Vagina (tissue), 2 donors: ENCODE data around the gene RUFY1. TPM values are rescaled to one million over a fixed set of nuclear protein-coding genes. Genes with fewer than 3 reads are reported as not detected.
"Not testable (repeated sequence)": the region's sequence is repeated elsewhere in the genome, so short reads cannot be mapped to it uniquely, and the experiment has no call there.

Experiments
- DNase-seq, 2 donors: peaks; one replicate each; pipeline ENCODE4 v3.0.0-alpha.2; 2017; ENCODE audit errors: extremely low spot score in 2 of 2
- H3K27ac ChIP-seq: fragments of 200-600 bp; sonication (generic); one replicate; pipeline ENCODE4 v1.5.1; 2019
- H3K27me3 ChIP-seq: fragments of 200-600 bp; sonication (generic); one replicate; pipeline ENCODE4 v1.5.1; 2019
- H3K36me3 ChIP-seq, 2 donors: fragments of 200-600 bp; sonication (generic); one replicate each; pipeline ENCODE4 v1.5.1; 2017 to 2019
- H3K4me1 ChIP-seq: fragments of 200-600 bp; sonication (generic); one replicate; pipeline ENCODE4 v1.5.1; 2019
- H3K4me3 ChIP-seq, 2 donors: fragments of 200-600 bp; sonication (generic); 1 replicate in 1 of 2; 2 replicates in 1 of 2; pipeline ENCODE4 v1.5.1; 2016 to 2019
- H3K9me3 ChIP-seq: fragments of 200-600 bp; sonication (generic); one replicate; pipeline ENCODE4 v1.5.1; 2019
- POLR2A ChIP-seq, 2 donors: fragments of 450-650 bp; IDR thresholded peaks; one replicate each; pipeline ENCODE4 v1.6.1; 2017; ENCODE audit warnings: antibody characterized with exemption in 2 of 2, mild to moderate bottlenecking in 2 of 2, moderate library complexity in 2 of 2
- POLR2AphosphoS5 ChIP-seq, 2 donors: sonication (generic); formaldehyde crosslinking; IDR thresholded peaks; one replicate each; pipeline ENCODE4 v1.9.0; 2017; ENCODE audit warnings: antibody characterized with exemption in 2 of 2, mild to moderate bottlenecking in 2 of 2, low read depth in 1 of 2; ENCODE audit not compliant: insufficient read depth in 1 of 2
- intact Hi-C: fragments of 100-400 bp; cut with DNase I; formaldehyde crosslinking; loops from one replicate; pipeline ENCODE4 v1.15.1; 2023
- small RNA-seq: library from RNA; depleted of rRNA; stranded (forward); fragments of <200 nt; gene quantifications from one replicate; pipeline ENCODE3, GENCODE V24; 2016
- total RNA-seq: library from RNA; depleted of rRNA; stranded (reverse); fragments of >200 nt; gene quantifications from one replicate; pipeline ENCODE4 v1.2.3, GENCODE V29; 2016
- TF ChIP-seq, protein P1 (sequence below), 3 experiments: fragments of 450-650 bp in 2 of 3; fragments of 200-600 bp in 1 of 3; sonication (generic) in 1 of 3; IDR thresholded peaks; one replicate each; pipeline ENCODE4 v1.5.1; 2017 to 2019; ENCODE audit warnings: antibody characterized with exemption in 3 of 3, mild to moderate bottlenecking in 2 of 3, moderate library complexity in 2 of 3

RUFY1 gene
- total RNA-seq, 1 donor from 2014 or later: 35.6 TPM

DNA sequence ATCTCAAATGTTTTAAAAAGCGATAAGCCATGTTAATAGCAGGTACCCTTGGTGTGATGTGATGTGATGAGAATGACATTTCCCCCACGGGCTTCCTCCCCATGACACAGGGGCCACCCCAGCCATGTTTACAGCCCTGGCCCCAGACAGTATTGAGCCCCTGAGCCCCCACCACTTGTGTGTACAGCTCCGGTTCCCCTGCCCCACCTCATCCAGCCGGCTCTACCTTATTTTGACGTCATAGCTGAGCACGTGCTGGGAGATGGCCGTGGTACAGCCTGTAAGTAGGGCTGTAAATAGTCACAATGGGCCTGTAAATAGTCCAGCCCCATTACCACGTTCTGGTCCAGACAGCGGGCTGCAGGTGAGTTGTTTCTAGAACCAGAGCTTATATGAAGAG, 98.1 kb downstream of the RUFY1 start:
- no peaks in the 10 kb centered on the region for H3K9me3 ChIP-seq
- intact Hi-C loops: no loop called here
- no peak for DNase-seq
- H3K4me3 ChIP-seq: no peak overlapping the region
- no peak overlapping the region for H3K27ac ChIP-seq
- TF ChIP-seq POLR2A (IDR thresholded peaks at IDR 0.05): no peak
- no peak for TF ChIP-seq POLR2AphosphoS5 (IDR thresholded peaks at IDR 0.05; ENCODE audit: insufficient read depth in 1 of 2, low read depth in 1 of 2)
- TF ChIP-seq, protein P1, sequence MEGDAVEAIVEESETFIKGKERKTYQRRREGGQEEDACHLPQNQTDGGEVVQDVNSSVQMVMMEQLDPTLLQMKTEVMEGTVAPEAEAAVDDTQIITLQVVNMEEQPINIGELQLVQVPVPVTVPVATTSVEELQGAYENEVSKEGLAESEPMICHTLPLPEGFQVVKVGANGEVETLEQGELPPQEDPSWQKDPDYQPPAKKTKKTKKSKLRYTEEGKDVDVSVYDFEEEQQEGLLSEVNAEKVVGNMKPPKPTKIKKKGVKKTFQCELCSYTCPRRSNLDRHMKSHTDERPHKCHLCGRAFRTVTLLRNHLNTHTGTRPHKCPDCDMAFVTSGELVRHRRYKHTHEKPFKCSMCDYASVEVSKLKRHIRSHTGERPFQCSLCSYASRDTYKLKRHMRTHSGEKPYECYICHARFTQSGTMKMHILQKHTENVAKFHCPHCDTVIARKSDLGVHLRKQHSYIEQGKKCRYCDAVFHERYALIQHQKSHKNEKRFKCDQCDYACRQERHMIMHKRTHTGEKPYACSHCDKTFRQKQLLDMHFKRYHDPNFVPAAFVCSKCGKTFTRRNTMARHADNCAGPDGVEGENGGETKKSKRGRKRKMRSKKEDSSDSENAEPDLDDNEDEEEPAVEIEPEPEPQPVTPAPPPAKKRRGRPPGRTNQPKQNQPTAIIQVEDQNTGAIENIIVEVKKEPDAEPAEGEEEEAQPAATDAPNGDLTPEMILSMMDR (IDR thresholded peaks at IDR 0.05): no peak
- H3K36me3 ChIP-seq: no peaks in the 10 kb centered on the region
- H3K4me1 ChIP-seq: no peaks in the 10 kb centered on the region
- H3K27me3 ChIP-seq: no peaks in the 10 kb centered on the region

DNA sequence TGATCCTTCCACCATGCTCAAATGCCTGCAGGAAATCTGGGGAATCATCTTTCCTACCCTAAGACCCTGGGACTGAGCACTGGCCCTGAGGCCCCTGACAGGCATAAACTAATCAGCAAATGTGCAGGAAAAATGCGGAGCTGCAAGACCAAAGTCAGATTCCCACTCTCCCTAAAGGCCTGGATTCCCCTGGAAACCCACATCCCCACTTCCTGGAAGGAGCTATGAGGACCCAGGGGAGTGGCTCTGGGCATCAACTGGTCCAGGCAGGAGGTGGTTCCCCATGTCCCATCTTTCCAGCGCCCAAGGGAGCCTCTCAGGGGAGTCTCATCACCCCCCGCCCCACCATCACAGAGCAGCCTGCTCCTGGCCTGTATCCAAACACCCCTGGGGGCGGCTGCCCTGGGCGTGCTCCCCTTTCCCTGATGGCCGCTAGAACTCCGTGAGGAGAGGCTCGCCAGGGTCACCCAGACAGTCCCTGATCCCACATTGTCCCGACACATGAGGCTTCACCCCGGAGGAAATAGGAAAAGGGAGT, 98.9 kb downstream of the RUFY1 start:
- DNase-seq, H3K4me3 ChIP-seq, H3K27ac ChIP-seq, H3K27me3 ChIP-seq, H3K9me3 ChIP-seq, H3K4me1 ChIP-seq, H3K36me3 ChIP-seq, intact Hi-C loops: not testable (repeated sequence)

DNA sequence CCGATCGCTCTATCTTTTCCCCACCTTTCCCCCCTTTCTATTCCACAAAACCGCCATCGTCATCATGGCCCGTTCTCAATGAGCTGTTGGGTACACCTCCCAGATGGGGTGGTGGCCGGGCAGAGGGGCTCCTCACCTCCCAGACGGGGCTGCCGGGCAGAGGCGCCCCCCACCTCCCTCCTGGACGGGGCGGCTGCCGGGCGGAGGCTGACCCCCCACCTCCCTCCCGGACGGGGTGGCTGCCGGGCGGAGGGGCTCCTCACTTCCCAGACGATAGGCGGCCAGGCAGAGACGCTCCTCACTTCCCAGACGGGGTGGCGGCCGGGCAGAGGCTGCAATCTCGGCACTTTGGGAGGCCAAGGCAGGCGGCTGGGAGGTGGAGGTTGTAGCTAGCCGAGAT, 99.9 kb downstream of the RUFY1 start:
- H3K4me3 ChIP-seq, H3K9me3 ChIP-seq, H3K4me1 ChIP-seq, intact Hi-C loops, H3K27ac ChIP-seq, H3K27me3 ChIP-seq, DNase-seq, H3K36me3 ChIP-seq: not testable (repeated sequence)

DNA sequence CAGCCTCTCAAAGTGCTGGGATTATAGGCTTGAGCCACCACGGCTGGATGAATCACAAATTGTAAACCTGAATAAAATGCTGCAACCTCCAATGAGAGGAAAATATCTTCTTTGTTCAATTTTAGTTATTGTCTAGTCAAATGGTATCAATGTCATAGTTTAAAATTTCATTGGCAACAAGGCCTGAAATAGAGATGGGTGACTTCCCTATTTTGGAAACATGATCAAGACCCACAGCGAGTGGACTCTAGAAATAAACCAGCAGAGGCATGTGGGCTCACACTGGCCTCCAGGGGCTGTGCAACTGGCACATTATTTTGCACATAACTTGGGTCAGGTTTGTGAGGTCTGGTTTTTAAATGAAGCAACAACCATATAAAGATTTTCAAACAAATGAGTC, 102.8 kb downstream of the RUFY1 start:
- H3K27me3 ChIP-seq, H3K27ac ChIP-seq, H3K4me1 ChIP-seq, H3K36me3 ChIP-seq, H3K9me3 ChIP-seq, DNase-seq, intact Hi-C loops, H3K4me3 ChIP-seq: not testable (repeated sequence)

DNA sequence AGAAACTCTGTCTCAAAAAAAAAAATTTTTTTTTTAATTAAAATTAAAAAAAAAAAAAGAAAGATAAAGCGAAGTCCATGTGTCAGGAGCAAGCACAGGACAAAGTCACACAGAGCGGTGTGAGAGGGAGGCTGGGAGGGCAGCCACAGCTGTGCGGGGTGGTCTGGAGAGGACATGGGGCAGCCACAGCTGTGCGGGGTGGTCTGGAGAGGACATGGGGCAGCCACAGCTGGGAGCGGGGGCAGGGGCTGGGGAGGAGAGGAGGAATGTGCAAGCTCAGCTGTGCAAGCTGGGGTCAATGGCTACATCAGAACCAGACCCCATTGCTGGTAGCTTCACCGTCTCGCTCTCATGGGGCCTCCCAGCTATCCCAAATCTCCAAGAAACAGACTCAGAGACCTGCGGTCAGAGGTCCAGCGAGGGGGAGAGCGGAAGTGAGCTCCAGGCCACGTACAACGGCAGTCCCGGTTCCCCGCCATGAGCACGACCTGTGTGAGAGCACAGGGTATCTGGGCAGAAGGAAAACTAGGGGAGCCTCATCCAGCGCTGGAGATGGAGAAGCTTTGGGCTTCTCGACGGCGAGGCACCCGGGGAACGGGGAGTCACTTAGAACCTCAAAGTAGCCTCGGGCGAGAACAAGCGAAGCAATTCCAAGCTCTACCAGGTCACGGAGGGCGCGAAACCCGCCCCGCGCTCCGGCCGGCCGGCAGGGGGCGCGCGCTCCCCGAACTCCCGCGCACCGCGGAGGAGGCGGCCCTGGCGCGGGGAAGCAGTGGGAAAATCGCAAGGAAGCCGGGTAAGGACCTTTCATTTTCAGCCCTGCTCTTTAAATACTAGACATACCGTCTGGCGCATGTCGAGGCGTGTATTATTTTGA, 107.2 kb downstream of the RUFY1 start:
- H3K9me3 ChIP-seq, intact Hi-C loops, H3K4me3 ChIP-seq, DNase-seq, H3K36me3 ChIP-seq, H3K27ac ChIP-seq, H3K27me3 ChIP-seq: not testable (repeated sequence)
- peaks cover 10% of the 10 kb centered on the region for H3K4me1 ChIP-seq

DNA sequence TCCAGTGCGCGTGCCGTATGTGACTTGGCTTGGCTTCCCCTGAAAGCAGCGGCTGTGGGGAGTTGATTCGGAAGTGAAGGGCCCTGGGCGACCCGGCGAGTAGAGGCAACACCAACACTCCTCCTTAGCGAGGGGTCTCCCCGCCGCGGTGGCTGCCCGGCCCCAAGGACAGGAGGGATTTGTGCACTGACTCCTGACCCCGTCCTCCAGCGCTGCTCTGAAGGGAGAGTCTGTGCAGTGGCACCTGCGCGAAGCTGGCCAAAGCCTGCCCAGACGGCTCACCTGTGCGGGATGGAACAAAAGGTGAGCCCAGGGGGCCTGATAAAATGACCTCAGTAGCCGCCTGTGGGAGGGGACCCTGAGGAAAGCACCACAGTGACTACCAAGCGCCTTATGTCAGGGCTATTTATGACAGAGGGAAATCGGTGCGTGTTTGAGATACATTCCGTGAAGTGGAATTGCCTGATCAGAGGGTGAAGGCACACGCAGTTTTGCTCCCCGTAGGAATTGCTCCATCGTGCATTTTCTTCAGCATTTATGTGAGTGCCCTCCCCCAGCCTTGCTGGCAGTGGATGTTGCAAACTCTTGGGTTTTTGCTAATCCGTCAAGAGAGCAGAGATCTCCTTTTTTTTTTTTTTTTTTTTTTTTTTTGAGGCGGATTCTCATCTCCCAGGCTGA, 108.0 kb downstream of the RUFY1 start:
- intact Hi-C loops, H3K36me3 ChIP-seq, H3K27me3 ChIP-seq, H3K9me3 ChIP-seq, DNase-seq: not testable (repeated sequence)
- Histone ChIP-seq H3K4me1 (peaks cover 10% of the 10 kb centered on the region), H3K4me3 (peak overlapping the region; percentile 47 to 51), H3K27ac (peak overlapping the region; percentile 54)

Small RNAs within 50 kb of the gene (small RNA-seq; reads per million reads assigned to genes)
- not detected for gene AC136628.3
- not detected for gene RF00017

Other genes with a start within 250 kb of the RUFY1 start
- 17.4 TPM for gene ADAMTS2, start 205.1 kb upstream of the RUFY1 start, total RNA-seq
- 483 TPM for gene HNRNPH1, start 73.1 kb downstream of the RUFY1 start, total RNA-seq
- gene CBY3, start 130.5 kb downstream of the RUFY1 start, total RNA-seq: not detected
- 208 TPM for gene CANX, start 148.4 kb downstream of the RUFY1 start, total RNA-seq
- 25.3 TPM for gene MAML1, start 182.3 kb downstream of the RUFY1 start, total RNA-seq
- 10.6 TPM for gene LTC4S, start 243.4 kb downstream of the RUFY1 start, total RNA-seq